ENCODE measurements around the gene LRMDA. TPM values are rescaled to one million over a fixed set of nuclear protein-coding genes. Genes with fewer than 3 reads are reported as not detected.

LRMDA gene
- total RNA-seq, 1 experiment from 2014 or later, result 20.3 TPM

DNA sequence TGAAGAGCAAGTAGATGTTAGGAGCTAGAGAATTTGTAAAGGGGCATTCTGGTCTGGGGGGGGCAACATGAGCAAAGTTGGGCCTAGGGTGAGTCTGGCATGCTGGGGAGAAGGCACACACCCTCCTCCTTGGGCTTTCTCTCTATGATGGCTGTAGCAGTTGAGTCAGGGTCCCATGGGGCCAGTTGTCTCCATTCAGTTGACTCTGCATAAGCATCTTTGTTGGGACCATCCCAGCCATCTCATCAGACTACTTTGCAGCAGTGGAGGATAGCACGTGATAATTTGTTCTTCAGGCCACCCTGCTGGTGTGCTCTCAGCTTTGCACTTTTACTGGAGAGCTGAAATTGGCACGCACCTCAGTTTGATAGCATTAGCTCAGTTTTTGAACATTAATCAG is 55.2 kb downstream of the LRMDA start:
- DNase-seq (ENCODE audit: low read depth), result no peak
- in situ Hi-C loops (cut with HindIII; ENCODE audit: low pct_unique_long_range_greater_than_20kb, low sequenced_read_pairs), result no loop called here

DNA sequence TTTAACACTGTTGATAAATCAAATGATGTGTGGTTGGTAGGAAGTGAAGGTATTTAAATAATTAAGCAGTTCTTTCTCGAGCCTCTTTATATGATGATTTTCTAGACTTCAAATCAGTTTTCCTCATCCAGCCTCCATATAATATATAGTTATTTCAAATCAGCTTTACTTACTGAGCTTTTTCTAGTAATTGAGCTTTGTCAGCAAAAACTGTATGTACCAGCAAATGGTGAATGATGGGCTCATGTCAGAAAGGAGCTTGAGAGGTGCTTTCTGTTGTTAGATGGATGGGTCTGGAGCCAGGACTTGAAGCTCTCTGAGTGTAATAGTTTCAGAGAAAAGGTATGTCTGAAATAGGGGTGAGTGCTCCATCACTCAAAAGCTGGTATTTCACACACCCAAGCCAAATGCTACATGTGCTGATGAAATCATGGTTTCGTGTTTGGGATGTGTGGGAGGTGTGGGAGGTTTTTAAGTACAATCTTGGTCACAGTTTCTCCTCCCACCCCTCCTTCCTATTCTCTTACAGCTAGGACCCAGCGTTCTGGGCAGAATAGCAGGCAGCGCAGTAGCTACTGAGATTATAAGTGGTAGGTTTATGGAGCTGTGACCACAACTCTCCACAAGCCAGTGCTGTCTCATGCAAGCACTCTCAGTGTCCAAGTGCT is 55.8 kb downstream of the LRMDA start:
- in situ Hi-C loops (cut with HindIII; ENCODE audit: low pct_unique_long_range_greater_than_20kb, low sequenced_read_pairs), result no loop called here
- no peak for DNase-seq (ENCODE audit: low read depth)

GRCh38 chr10:75487755-75488125 is 56.3 kb downstream of the LRMDA start:
- no peak for DNase-seq (ENCODE audit: low read depth)
- in situ Hi-C loops (cut with HindIII; ENCODE audit: low pct_unique_long_range_greater_than_20kb, low sequenced_read_pairs), result no loop called here

- no peak for DNase-seq (ENCODE audit: low read depth)
- in situ Hi-C loops (cut with HindIII; ENCODE audit: low pct_unique_long_range_greater_than_20kb, low sequenced_read_pairs), result no loop called here
Measured at GRCh38 chr10:75492173-75492925, 60.9 kb downstream of the LRMDA start.

GRCh38 chr10:75493464-75493863 is 62.0 kb downstream of the LRMDA start:
- no peak for DNase-seq (ENCODE audit: low read depth)
- in situ Hi-C loops (cut with HindIII; ENCODE audit: low pct_unique_long_range_greater_than_20kb, low sequenced_read_pairs), result no loop called here

DNA sequence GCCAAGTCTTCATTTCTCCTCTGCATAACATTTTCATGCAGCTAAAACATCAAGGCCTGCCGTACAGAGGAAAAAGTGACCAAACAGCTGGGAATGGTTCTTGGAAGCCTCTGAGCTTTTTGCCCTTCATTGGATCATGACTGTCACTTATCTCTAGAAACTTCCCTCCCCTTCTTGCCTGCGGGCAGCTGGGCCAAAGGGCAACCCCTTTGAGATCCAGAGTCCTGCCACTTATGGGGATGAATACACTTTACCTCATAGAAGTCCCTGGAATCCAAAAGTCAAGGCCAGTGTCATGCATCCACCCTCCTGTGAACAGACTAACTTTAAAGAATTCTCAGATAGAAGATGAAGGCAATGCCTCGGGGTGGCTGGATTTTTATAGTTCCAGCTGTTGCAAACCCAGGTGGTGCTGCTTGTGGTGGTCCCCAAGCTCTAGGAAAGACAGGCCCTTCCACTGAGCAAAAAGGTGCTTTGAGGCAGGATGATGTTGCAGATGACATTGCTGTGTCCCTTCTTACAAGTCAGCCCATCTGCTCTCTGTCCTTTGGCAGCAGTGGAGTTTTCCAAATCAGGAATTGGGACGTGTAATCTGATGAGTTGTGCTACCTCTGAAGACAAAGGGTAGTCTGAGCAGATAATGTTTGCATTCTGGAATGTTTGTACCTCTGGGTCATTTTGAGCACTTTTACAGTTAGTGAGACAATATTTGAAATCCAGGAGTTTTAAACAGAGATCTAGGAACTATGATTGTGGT is 64.2 kb downstream of the LRMDA start:
- DNase-seq (ENCODE audit: low read depth), result no peak
- in situ Hi-C loops (cut with HindIII; ENCODE audit: low pct_unique_long_range_greater_than_20kb, low sequenced_read_pairs), result no loop called here

GRCh38 chr10:75496191-75496567 is 64.8 kb downstream of the LRMDA start:
- in situ Hi-C loops (cut with HindIII; ENCODE audit: low pct_unique_long_range_greater_than_20kb, low sequenced_read_pairs), result no loop called here

DNA sequence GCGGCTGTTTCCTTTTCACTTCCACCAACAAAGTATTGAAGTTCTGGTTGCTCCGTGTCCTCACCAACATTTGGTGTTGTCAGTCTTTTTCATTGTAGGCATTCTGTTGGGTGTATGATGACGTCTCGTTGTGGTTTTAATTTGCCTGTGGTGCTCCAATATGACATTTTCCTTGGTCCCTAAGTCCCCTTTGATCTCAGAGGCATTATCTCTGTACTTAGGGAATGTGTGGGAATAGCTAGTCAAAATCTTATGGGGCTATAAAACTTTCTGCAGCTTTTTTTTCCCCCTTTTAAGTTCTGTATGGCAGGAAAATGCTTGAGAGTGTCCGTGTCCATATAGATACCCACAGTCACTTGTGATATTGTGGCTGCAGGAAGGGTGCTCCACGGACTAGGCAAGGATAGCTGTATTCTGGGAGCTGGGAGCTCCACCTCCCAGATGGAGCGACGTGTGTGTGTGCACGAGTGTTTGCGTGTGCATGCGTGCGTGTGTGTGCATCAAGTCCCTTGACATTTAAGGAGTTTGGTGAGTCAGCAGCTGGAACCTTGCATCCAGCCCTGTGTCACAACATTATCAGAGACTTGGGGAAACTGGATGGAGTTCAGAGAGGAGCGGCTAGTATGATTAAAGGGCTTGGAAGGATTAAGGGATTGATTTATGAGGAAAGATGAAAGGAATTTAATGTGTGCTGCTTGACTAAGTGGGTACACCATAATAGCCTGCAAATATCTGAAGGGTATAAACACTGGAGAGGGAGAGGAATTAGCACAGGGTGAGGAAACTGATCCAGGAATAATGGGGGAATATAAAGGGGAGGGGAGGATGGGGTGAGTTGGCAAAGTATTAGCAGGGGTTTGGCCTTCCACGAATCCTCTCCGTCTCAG is 66.8 kb downstream of the LRMDA start:
- DNase-seq (ENCODE audit: low read depth), result no peak
- in situ Hi-C loops (cut with HindIII; ENCODE audit: low pct_unique_long_range_greater_than_20kb, low sequenced_read_pairs), result no loop called here

More at GRCh38 chr10:75496191-75496567, 64.8 kb downstream of the LRMDA start:
- no peak for DNase-seq (ENCODE audit: low read depth)

DNA sequence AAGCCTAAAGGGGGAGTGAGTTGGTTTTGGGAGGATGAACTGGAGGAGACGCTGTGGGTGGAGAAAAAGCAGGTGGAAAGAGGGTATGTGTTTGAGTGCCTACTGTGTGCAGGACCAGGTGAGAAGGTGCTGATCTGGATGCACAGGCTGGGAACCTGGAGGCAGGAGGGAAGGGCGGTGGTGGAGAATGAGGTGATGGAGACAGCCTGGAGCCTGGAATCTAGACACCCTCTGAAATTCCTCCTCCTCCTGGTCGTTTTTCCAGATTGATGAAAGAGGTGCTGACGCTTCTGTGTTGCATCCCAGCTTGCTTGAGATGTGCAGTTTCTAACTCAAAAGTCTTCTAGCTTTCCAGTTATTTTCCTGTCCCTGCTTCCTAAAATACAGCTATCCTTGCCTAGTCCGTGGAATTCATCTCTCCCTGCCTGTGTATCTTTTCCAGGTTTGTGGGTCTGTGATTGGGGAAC is 67.5 kb downstream of the LRMDA start:
- DNase-seq (ENCODE audit: low read depth), result no peak
- in situ Hi-C loops (cut with HindIII; ENCODE audit: low pct_unique_long_range_greater_than_20kb, low sequenced_read_pairs), result no loop called here

- in situ Hi-C loops (cut with HindIII; ENCODE audit: low pct_unique_long_range_greater_than_20kb, low sequenced_read_pairs), result no loop called here
- no peak for DNase-seq (ENCODE audit: low read depth)
Measured at GRCh38 chr10:75499556-75500160, 68.2 kb downstream of the LRMDA start.

- DNase-seq (ENCODE audit: low read depth), result no peak
- in situ Hi-C loops (cut with HindIII; ENCODE audit: low pct_unique_long_range_greater_than_20kb, low sequenced_read_pairs), result no loop called here
Measured at GRCh38 chr10:75502389-75502788, 71.0 kb downstream of the LRMDA start.

GRCh38 chr10:75502838-75503237 is 71.4 kb downstream of the LRMDA start:
- no peak for DNase-seq (ENCODE audit: low read depth)
- in situ Hi-C loops (cut with HindIII; ENCODE audit: low pct_unique_long_range_greater_than_20kb, low sequenced_read_pairs), result no loop called here

DNA sequence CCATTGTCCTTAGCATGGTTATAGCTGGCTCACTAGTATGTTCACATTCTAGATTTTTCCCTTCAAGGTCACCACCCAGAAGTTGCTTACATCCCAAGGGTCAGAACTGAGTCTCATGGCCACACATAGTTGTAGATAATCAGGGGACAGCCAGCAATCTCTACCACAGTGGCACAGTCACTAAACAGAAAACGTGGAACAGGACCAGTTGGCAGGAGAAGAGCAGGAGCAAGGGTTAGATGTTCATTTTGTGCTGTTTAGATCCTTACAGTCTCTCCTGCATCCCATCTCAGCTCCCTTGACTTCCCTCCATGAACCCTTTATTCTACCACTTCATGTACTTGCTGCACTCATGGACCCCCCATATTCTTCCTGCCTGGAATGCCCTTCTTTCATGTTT is 73.9 kb downstream of the LRMDA start:
- no peak for DNase-seq (ENCODE audit: low read depth)
- in situ Hi-C loops (cut with HindIII; ENCODE audit: low pct_unique_long_range_greater_than_20kb, low sequenced_read_pairs), result no loop called here

DNA sequence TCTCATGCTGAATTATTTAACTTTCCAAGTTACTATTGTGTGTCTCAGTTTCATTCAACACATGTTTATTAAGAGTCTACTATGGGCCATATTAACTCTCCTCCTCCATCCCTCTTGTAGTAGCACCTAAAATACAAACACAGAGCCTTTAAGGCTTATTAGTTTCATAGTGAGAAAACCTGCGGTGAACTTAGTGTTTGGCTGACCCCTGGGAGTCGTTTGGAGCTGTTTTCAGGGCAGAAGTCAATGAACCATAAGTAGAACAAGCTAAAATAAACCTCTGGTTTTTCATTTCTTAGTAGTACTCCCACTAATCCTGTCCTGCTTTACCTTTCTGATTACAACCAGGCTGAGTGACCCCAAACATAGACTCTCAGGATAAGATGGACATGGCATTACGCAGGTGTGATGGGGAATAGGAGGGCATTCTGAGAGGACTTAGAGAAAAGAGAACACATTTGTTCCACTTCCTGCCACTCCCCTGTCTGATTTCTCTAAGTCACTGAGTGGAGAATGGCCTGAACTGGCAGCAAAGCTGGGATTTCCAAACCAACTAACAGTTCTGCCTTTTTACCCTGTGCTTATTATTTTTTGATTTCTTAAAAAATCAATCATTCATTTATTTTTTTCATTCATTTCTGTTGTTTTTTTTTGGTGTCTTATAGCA is 74.5 kb downstream of the LRMDA start:
- no peak for DNase-seq (ENCODE audit: low read depth)

DNA sequence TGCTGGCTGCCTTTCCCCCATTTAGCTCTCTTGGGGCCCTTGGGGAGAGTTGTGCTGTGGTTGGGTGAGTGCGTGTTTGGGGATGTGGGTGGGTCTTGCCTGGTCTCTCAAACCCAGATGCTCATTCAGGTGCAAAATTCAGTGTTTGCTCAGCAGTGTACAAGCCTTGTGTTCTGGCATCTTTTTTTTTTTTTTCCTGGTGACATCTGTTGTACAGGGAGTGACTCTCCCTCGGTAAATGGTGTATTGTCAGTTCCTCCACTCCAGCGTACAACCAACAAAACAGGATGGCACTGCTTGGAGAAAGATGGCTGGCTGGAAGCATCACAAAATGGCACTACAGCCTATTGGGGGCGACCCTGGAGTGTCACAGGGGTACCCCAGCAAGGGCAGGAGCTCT is 75.5 kb downstream of the LRMDA start:
- DNase-seq (ENCODE audit: low read depth), result no peak
- in situ Hi-C loops (cut with HindIII; ENCODE audit: low pct_unique_long_range_greater_than_20kb, low sequenced_read_pairs), result no loop called here

More for the DNA sequence above, 74.5 kb downstream of the LRMDA start:
- in situ Hi-C loops (cut with HindIII; ENCODE audit: low pct_unique_long_range_greater_than_20kb, low sequenced_read_pairs), result no loop called here

GRCh38 chr10:75507469-75507868 is 76.0 kb downstream of the LRMDA start:
- DNase-seq (ENCODE audit: low read depth), result peak; percentile 36
- in situ Hi-C loops (cut with HindIII; ENCODE audit: low pct_unique_long_range_greater_than_20kb, low sequenced_read_pairs), result no loop called here

DNA sequence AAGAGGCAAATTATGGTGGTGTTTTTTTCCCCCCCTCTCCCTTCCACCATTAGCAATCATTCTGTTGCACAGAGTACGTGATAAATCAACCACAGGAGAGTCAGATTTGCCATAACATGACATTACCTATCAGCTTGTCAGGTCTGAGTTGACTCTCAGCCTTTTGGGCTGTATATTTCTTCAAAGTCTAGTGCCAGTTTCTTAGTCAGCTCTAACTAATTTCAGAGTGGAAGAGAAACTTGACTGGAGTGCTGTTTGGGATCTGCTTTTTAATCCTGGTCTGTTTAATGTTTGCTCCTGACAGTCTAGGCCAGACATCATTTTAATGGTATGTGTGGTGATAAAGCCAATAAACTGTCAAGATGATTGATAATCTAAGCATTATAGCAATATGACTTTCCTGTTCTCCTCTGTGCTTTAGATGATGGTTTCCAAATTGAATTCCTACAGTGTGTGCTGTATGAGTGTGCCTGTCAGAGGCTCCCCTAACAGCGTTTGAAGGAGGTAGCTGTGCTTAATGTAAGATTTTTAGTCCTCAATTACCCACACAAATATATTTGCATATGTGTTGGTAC is 76.9 kb downstream of the LRMDA start:
- in situ Hi-C loops (cut with HindIII; ENCODE audit: low pct_unique_long_range_greater_than_20kb, low sequenced_read_pairs), result no loop called here
- DNase-seq (ENCODE audit: low read depth), result peak; percentile 54
